Calu3 (cell line): ENCODE results near the gene TSR1. TPM values are rescaled to one million over a fixed set of nuclear protein-coding genes. Genes with fewer than 3 reads are reported as not detected.

Experiments used
- BruUV-seq: library from RNA; stranded (reverse); fragments of 400-500 nt; replicated peaks from 2 replicates; lab custom pipeline; 2021; lab: Mats Ljungman, UMichigan
- CTCF ChIA-PET: fragments of 300-600 bp; sonication (Branson Sonifier 250); formaldehyde crosslinking; loops from one replicate; lab custom pipeline; 2022; ENCODE audit warnings: antibody characterized with exemption; lab: Charles Lee
- DNase-seq: peaks from one replicate; pipeline ENCODE4 v3.0.0; 2022
- H3K27ac Mint-ChIP-seq: one replicate; pipeline ENCODE4 v1.8.0; 2022; ENCODE audit warnings: mixed read lengths; ENCODE audit not compliant: unreplicated experiment
- H3K27me3 Mint-ChIP-seq: one replicate; pipeline ENCODE4 v1.8.0; 2022; ENCODE audit warnings: mixed read lengths; ENCODE audit not compliant: unreplicated experiment
- H3K36me3 Mint-ChIP-seq: one replicate; pipeline ENCODE4 v1.8.0; 2022; ENCODE audit warnings: mild to moderate bottlenecking, moderate library complexity, mixed read lengths; ENCODE audit not compliant: insufficient read depth, unreplicated experiment
- H3K4me1 Mint-ChIP-seq: one replicate; pipeline ENCODE4 v1.8.0; 2022; ENCODE audit warnings: mild to moderate bottlenecking, low read depth, mixed read lengths; ENCODE audit not compliant: unreplicated experiment
- H3K4me3 Mint-ChIP-seq: one replicate; pipeline ENCODE4 v1.8.0; 2022; ENCODE audit warnings: mild to moderate bottlenecking, low read depth, moderate library complexity, mixed read lengths; ENCODE audit not compliant: unreplicated experiment
- H3K9me3 Mint-ChIP-seq: one replicate; pipeline ENCODE4 v1.8.0; 2022; ENCODE audit warnings: low read depth, mixed read lengths; ENCODE audit not compliant: unreplicated experiment
- intact Hi-C: fragments of 100-400 bp; cut with micrococcal nuclease; formaldehyde crosslinking; loops from one replicate; pipeline ENCODE4 v1.10.0; 2022; ENCODE audit not compliant: unreplicated experiment
- total RNA-seq: library from RNA; stranded (reverse); gene quantifications from 2 replicates; pipeline ENCODE4 v1.2.3, GENCODE V29; 2022
- TF ChIP-seq, protein P1 (sequence below): fragments of 200-600 bp; IDR thresholded peaks from one replicate; pipeline ENCODE4 v1.8.0; 2022; ENCODE audit warnings: antibody characterized with exemption; ENCODE audit not compliant: unreplicated experiment

TSR1 gene
- total RNA-seq, 1 experiment from 2014 or later = 34.3 TPM

DNA sequence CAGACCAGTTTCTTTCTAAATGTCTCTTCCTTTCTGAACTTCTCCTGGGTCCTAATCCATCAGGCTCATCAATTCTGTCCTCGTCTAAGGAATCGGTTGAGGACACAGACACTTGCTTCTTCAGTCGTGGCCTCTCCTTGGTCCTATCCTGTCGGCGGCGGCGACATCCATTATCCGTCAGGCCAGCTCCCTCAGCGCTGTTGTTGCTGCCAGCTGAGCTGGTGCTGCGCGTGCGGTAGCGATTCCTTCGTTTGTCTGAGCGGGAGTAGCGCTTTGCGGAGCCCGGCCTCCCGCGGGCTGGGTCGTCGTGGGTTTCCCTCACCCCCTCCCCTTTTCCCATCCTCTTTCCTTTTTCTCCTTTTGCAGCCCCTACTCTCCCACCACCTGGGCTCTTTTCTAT is 36.5 kb downstream of the TSR1 start:
- DNase-seq = no peak
- no peak overlapping the region for H3K27ac Mint-ChIP-seq
- H3K36me3 Mint-ChIP-seq = peaks cover 20% of the 10 kb centered on the region
- H3K9me3 Mint-ChIP-seq = no peaks in the 10 kb centered on the region
- no peaks in the 10 kb centered on the region for H3K27me3 Mint-ChIP-seq
- peaks cover 15% of the 10 kb centered on the region for H3K4me1 Mint-ChIP-seq
- intact Hi-C loops = no loop called here
- TF ChIP-seq, protein P1, sequence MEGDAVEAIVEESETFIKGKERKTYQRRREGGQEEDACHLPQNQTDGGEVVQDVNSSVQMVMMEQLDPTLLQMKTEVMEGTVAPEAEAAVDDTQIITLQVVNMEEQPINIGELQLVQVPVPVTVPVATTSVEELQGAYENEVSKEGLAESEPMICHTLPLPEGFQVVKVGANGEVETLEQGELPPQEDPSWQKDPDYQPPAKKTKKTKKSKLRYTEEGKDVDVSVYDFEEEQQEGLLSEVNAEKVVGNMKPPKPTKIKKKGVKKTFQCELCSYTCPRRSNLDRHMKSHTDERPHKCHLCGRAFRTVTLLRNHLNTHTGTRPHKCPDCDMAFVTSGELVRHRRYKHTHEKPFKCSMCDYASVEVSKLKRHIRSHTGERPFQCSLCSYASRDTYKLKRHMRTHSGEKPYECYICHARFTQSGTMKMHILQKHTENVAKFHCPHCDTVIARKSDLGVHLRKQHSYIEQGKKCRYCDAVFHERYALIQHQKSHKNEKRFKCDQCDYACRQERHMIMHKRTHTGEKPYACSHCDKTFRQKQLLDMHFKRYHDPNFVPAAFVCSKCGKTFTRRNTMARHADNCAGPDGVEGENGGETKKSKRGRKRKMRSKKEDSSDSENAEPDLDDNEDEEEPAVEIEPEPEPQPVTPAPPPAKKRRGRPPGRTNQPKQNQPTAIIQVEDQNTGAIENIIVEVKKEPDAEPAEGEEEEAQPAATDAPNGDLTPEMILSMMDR = no peak
- CTCF ChIA-PET = no interaction called here
- H3K4me3 Mint-ChIP-seq = no peak overlapping the region
- no TSS peak for BruUV-seq

DNA sequence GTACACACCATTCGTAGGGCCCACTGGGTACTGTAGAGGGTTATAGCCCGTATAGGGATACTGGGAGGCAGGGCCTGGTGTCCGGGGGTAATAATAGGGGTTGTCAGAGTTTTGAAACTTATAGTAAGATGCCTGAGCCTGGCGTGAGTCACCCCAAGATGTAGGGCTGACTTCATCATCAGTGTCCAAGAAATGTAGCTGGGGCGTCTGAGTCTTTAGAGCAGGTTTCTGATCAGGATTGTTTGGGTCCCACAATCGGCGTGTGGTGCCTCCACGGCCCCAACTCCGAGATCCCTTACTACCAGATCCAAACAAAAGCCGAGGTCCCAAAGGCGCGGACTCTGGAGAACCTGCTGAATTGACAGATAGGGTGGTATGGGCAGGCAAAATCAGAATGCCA is 37.1 kb downstream of the TSR1 start:
- BruUV-seq = no TSS peak
- peaks cover 12% of the 10 kb centered on the region for H3K4me1 Mint-ChIP-seq
- no peak for DNase-seq
- peaks cover 19% of the 10 kb centered on the region for H3K36me3 Mint-ChIP-seq
- CTCF ChIA-PET = no interaction called here
- intact Hi-C loops = no loop called here
- H3K27me3 Mint-ChIP-seq = no peaks in the 10 kb centered on the region
- no peak overlapping the region for H3K27ac Mint-ChIP-seq
- H3K4me3 Mint-ChIP-seq = no peak overlapping the region
- TF ChIP-seq, protein P1 = no peak
- H3K9me3 Mint-ChIP-seq = no peaks in the 10 kb centered on the region

- Mint-ChIP-seq H3K4me1 (peaks cover 12% of the 10 kb centered on the region), H3K4me3 (no peak overlapping the region), H3K9me3 (no peaks in the 10 kb centered on the region), H3K36me3 (peaks cover 5% of the 10 kb centered on the region), H3K27ac (no peak overlapping the region), H3K27me3 (no peaks in the 10 kb centered on the region)
- intact Hi-C loops = no loop called here
- TF ChIP-seq, protein P1 = no peak
- no TSS peak for BruUV-seq
- CTCF ChIA-PET = no interaction called here
- DNase-seq = no peak
Measured at GRCh38 chr17:2297023-2297422, 39.2 kb downstream of the TSR1 start.

GRCh38 chr17:2295575-2295974 is 40.7 kb downstream of the TSR1 start:
- no TSS peak for BruUV-seq
- Mint-ChIP-seq H3K4me3 (no peak overlapping the region), H3K36me3 (peaks cover 9% of the 10 kb centered on the region), H3K27ac (no peak overlapping the region), H3K4me1 (peaks cover 12% of the 10 kb centered on the region), H3K27me3 (no peaks in the 10 kb centered on the region), H3K9me3 (no peaks in the 10 kb centered on the region)
- CTCF ChIA-PET = no interaction called here
- intact Hi-C loops = no loop called here
- TF ChIP-seq, protein P1 = no peak
- DNase-seq = no peak
